Measurements from ENCODE around the gene VAPA. TPM values are rescaled to one million over a fixed set of nuclear protein-coding genes. Genes with fewer than 3 reads are reported as not detected.

VAPA gene
- total RNA-seq, 6 experiments from 2014 or later: 69.6 to 149 (median 90.7) TPM

DNA sequence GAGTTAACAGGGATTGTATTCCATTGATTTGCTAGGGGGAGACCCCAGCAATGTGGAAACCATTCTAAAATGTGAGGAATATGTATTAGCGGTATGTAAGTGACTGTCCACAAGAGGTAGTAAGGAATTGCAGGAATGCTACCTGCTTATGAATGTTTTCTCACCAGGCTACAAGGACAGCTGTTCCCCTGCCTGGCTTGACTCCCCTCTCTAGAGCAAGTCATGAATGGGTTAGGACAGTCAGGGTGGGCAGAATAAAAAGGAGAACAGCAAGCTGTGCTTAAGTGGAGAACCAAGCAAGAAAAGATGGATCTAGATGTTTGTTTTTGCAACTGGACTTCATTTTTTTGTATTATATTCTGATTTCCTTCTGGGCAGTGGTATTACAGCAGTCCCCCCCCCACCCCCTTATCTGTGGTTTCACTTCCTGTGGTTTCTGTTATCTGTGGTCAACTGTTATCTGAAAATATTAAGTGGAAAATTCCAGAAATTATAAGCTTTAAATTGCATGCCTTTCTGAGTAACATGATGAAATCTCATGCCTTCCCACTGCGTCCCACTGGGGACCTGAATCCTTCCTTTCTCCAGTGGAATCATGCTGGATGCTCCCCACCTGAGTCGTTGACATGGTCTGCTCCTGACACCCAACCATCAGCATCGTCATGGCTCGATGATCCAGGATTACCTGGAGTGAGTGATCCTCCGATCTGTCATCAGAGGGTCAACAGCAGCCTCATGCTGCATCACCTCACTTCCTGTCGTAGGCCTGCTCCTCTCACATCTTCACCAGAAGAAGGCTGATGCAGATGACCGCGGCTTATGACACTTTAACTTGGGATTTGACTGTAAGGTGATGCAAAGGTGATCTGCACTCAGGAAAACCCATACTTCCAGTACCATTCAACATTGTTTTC lies 52.2 kb downstream of the VAPA start:
- H3K4me3 ChIP-seq: no peak overlapping the region
- no peak for ATAC-seq
- TF ChIP-seq POLR2A (IDR thresholded peaks at IDR 0.05): no peak
- TF ChIP-seq, protein P1, sequence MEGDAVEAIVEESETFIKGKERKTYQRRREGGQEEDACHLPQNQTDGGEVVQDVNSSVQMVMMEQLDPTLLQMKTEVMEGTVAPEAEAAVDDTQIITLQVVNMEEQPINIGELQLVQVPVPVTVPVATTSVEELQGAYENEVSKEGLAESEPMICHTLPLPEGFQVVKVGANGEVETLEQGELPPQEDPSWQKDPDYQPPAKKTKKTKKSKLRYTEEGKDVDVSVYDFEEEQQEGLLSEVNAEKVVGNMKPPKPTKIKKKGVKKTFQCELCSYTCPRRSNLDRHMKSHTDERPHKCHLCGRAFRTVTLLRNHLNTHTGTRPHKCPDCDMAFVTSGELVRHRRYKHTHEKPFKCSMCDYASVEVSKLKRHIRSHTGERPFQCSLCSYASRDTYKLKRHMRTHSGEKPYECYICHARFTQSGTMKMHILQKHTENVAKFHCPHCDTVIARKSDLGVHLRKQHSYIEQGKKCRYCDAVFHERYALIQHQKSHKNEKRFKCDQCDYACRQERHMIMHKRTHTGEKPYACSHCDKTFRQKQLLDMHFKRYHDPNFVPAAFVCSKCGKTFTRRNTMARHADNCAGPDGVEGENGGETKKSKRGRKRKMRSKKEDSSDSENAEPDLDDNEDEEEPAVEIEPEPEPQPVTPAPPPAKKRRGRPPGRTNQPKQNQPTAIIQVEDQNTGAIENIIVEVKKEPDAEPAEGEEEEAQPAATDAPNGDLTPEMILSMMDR (IDR thresholded peaks at IDR 0.05): no peak
- no peak overlapping the region for H3K27ac ChIP-seq
- H3K9me3 ChIP-seq: no peaks in the 10 kb centered on the region
- 82% methylated on average over 7 of the region's 9 CpGs for whole genome bisulfite sequencing (ENCODE audit: insufficient coverage, low coverage, low lambda C conversion rate, missing lambda C conversion rate)
- no peak for DNase-seq
- intact Hi-C loops (cut with DNase I): no loop called here
- H3K4me1 ChIP-seq: no peaks in the 10 kb centered on the region
- no peaks in the 10 kb centered on the region for H3K36me3 ChIP-seq
- no peaks in the 10 kb centered on the region for H3K27me3 ChIP-seq

DNA sequence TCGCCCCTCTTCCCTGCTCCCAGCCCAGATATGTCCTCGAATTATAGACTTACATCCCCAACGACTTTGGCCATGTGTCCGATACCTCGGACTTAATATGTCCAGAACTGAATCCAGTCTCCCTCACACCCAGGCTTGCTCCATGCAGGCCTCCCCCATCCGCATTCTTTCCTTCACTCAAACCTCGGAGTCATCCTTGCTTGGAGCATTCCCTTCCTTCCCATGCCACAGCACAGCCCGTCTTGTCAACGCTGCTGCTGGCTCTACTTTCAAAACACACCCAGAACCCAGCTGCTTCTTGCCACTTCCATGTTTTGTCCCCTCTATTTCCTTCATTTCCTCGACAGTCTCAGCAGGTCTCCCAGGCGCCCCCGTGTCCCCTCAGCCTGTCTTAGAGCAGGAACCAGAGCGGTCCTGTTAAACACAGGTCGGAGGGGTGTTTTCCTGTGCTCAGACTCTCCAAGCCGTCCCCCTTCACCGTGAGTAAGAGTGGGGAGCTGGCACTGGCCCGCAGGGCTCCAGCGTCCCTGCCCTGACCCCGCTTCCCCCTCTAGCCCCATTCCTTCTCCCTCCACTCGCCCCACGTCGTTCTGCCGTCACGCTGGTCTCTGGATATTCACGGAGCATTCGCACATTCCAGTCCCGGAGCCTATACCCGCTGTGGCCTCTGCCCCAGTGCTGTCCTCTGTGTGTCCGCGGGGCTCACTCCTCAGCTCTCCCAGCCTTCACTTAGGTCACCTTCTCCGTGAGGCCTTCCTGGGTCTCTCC lies 54.4 kb downstream of the VAPA start:
- TF ChIP-seq, protein P1 (IDR thresholded peaks at IDR 0.05): no peak
- TF ChIP-seq POLR2A (IDR thresholded peaks at IDR 0.05): no peak
- intact Hi-C loops (cut with DNase I): no loop called here
- H3K36me3 ChIP-seq: no peaks in the 10 kb centered on the region
- H3K27ac ChIP-seq: no peak overlapping the region
- no peaks in the 10 kb centered on the region for H3K27me3 ChIP-seq
- H3K4me1 ChIP-seq: no peaks in the 10 kb centered on the region
- DNase-seq: no peak
- ATAC-seq: peak in 3 of 4 donors; percentile 5 to 21 (median 21)
- H3K4me3 ChIP-seq: no peak overlapping the region
- no peaks in the 10 kb centered on the region for H3K9me3 ChIP-seq
- WGBS (ENCODE audit: insufficient coverage, low coverage, low lambda C conversion rate, missing lambda C conversion rate): 50% methylated on average over 23 of the region's 31 CpGs

DNA sequence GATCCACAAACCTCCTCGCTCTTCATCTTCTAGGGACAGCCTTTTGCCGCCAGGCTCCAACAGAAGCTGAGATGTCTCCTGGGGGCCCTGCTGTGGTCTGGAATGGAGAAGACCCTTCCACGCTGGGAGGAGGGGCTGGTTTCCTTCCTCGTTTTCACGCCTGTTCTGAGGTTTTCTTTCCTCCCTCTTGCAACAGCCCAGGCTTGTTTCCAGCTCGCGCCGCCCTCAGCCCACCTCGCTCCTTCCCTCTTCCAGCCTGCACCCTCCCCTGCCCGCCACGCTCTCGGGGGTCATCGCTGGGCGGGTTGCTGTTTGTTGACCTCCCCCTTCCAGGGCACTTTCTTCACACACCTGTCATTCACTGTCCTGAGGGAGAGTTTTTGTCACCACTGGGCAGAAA lies 55.4 kb downstream of the VAPA start:
- no peak for TF ChIP-seq POLR2A (IDR thresholded peaks at IDR 0.05)
- TF ChIP-seq, protein P1 (IDR thresholded peaks at IDR 0.05): no peak
- intact Hi-C loops (cut with DNase I): no loop called here
- Histone ChIP-seq H3K9me3 (no peaks in the 10 kb centered on the region), H3K27ac (no peak overlapping the region), H3K36me3 (no peaks in the 10 kb centered on the region), H3K4me3 (no peak overlapping the region), H3K27me3 (no peaks in the 10 kb centered on the region), H3K4me1 (no peaks in the 10 kb centered on the region)
- ATAC-seq (no peak), DNase-seq (no peak)
- WGBS (ENCODE audit: insufficient coverage, low coverage, low lambda C conversion rate, missing lambda C conversion rate): 49% methylated on average over 14 of the region's 14 CpGs

DNA sequence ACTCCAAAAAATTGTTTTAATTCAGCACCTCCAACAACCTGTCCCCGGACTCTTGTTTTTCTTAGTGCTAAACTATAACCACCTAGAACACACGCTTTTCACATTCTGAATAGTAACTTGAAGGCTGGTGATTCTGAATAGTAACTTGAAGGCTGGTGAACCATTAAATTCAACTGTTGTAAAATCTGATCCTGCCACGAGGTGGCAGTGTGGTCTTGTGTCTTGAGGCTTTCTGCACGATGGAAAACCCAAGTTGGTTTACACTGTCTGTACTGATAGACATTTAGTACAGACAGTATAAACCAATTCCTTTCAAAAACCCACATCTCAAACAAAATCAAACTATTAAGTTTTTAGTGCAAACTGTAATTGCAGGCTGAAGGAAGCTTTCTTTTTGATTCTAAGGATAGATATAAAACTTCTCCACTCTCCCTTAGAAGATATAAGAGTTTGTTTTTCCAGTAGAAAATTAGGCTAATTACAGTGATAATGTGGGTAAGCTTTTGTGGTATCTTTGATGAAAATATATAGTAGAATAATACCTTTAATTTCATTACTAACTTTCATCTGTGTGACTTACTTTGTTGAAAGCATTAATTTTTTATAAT lies 57.6 kb downstream of the VAPA start:
- intact Hi-C loops (cut with DNase I): loop anchor here (5.0 kb wide), 1 partner anchor 546 kb away; no protein-coding TSS in a partner anchor
- 6% methylated on average over 4 of the region's 4 CpGs for WGBS (ENCODE audit: insufficient coverage, low coverage, low lambda C conversion rate, missing lambda C conversion rate)
- peak; percentile 87 to 97 (median 93) for ATAC-seq

More for the DNA sequence above, 57.6 kb downstream of the VAPA start:
- no peaks in the 10 kb centered on the region for H3K9me3 ChIP-seq
- no peaks in the 10 kb centered on the region for H3K27me3 ChIP-seq
- no peak overlapping the region for H3K4me3 ChIP-seq
- no peak for TF ChIP-seq POLR2A (IDR thresholded peaks at IDR 0.05)
- TF ChIP-seq, protein P1 (IDR thresholded peaks at IDR 0.05): peak; percentile 73 to 83 (median 81)
- peak in 1 of 3 donors; percentile 73 for DNase-seq
- H3K27ac ChIP-seq: no peak overlapping the region
- no peaks in the 10 kb centered on the region for H3K4me1 ChIP-seq
- H3K36me3 ChIP-seq: no peaks in the 10 kb centered on the region

Data from right lobe of liver (tissue), 6 donors.